HG03097 (cell line): Measurements from ENCODE around the gene GPR149.
"Not testable (repeated sequence)": the region's sequence is repeated elsewhere in the genome, so short reads cannot be mapped to it uniquely, and the experiment has no call there.

Experiments used
- ATAC-seq: cut with Tn5 transposase; IDR thresholded peaks from one replicate; pipeline ENCODE4 v1.9.1; 2021; ENCODE audit not compliant: unreplicated experiment, low FRiP score

GPR149 gene, protein sequence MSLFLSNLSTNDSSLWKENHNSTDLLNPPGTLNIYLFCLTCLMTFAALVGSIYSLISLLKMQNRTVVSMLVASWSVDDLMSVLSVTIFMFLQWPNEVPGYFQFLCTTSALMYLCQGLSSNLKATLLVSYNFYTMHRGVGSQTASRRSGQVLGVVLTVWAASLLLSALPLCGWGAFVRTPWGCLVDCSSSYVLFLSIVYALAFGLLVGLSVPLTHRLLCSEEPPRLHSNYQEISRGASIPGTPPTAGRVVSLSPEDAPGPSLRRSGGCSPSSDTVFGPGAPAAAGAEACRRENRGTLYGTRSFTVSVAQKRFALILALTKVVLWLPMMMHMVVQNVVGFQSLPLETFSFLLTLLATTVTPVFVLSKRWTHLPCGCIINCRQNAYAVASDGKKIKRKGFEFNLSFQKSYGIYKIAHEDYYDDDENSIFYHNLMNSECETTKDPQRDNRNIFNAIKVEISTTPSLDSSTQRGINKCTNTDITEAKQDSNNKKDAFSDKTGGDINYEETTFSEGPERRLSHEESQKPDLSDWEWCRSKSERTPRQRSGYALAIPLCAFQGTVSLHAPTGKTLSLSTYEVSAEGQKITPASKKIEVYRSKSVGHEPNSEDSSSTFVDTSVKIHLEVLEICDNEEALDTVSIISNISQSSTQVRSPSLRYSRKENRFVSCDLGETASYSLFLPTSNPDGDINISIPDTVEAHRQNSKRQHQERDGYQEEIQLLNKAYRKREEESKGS

DNA sequence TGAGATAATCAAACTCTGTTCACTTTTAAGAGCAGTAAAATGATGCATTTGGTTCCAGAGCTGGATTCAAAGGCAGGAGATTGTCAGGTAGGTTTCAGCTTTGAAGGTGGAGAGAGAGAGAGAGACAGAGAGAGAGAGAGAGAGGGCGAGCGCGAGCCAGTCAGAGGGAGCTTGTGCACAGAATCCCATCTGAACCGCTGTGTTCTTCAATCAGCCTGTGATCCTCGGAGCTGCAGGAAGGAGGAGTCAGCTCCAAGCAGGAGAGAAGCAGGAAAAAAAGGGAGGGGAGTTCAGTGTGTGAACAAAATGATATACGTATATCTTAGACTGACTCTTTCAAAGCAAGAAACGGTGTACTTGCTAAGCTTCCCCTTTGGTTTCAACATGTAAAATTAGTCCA lies at the start of gene GPR149:
TSS of gene GPR149 (minus strand) at position 177 of the 400 bp plus-strand sequence. CDS start 575 bp downstream, outside the sequence.
- ATAC-seq = no peak

DNA sequence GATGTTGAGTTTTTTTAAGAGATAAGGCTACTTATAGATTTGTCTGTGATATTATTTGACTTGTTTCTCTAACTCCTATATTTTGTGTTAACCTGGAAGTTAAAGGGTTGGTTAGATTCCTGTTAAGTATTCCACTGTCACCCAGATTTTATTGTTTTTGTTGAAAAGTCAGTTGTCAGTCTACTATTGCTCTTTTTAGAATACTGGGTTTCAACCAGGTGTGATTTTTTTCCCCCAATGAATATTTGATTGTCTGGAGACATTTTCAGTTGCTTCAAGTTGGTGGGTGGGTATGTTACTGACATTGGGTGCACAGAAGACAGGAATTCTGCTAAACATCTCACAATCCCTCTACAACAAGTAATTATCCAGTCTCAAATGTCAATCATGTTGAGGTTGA lies 43.8 kb upstream of the GPR149 start:
- ATAC-seq = no peak

DNA sequence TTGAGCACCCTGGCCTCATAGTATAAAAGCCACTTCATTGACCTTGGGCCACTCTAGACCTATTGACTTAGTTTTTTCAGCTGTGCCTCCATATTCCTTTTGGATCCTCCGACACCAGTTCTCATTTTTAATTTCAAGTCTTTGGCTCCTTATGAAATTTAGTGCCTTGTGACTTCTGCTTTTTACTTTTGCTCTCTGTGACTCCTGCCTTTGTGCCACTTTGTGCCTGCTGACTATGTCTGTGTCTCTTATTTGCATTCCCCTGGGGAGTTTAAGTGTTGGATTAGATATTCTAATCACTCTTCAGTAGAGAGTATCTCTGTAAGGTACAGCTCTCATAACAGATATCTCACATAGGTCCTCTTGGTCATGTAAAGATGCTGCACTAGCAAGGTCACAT lies 39.6 kb upstream of the GPR149 start:
- no peak for ATAC-seq

DNA sequence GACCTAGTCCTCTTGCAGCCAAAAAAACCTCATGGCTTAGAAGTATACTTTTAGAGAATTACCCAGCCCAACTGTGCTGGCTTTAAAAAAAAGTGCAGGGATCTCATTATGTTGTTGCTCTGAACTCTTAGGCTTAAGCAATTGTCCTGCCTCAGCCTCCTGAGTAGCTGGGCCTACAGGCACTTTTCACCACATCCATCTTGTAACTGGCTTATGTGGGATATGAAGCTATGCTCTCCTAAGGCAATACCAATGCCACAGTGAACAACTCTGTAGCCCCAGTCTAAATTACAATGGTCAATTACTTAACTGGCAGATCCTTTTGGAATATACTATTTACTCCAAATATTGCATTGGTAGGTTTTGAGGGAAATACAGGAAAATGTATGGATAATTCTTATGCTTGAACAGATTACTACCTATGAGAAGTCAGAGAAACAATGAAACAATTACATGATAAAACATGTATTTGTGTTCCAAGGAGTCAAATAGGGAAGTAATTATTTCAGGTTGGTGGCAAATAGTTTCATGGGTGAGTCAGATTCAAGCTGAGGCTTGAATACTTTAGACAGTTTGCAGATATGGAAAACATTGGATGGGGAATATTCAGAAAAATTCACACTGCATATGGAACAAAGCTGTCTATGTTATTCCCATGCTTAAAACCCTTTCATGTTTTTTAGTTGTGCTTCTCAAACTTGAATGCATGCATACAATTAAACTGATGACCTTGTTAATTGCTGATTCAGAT lies 34.6 kb upstream of the GPR149 start:
- ATAC-seq = no peak

DNA sequence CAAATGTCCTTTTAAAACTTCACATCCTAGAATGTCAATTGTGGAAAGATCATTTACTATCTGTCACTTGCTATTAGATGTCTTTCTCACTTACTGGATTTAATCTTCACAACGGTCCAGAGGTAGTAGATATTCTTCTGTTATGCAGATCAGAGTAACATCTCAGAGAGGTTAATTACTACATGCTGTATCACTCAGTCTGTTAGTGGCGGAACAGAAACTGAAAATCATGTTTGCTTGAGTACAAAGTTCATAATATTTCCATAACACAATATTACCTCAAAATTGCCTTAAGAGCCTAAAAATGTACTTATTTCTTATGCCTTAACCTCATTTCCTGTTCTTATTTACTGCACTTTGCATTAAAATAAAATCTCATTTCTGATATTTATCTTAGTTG lies 28.6 kb upstream of the GPR149 start:
- ATAC-seq = no peak

- ATAC-seq = not testable (repeated sequence)
Measured at GRCh38 chr3:154439081-154439480, 9.1 kb upstream of the GPR149 start.

- ATAC-seq = no peak
Measured at GRCh38 chr3:154431043-154431442, 1.1 kb upstream of the GPR149 start.

DNA sequence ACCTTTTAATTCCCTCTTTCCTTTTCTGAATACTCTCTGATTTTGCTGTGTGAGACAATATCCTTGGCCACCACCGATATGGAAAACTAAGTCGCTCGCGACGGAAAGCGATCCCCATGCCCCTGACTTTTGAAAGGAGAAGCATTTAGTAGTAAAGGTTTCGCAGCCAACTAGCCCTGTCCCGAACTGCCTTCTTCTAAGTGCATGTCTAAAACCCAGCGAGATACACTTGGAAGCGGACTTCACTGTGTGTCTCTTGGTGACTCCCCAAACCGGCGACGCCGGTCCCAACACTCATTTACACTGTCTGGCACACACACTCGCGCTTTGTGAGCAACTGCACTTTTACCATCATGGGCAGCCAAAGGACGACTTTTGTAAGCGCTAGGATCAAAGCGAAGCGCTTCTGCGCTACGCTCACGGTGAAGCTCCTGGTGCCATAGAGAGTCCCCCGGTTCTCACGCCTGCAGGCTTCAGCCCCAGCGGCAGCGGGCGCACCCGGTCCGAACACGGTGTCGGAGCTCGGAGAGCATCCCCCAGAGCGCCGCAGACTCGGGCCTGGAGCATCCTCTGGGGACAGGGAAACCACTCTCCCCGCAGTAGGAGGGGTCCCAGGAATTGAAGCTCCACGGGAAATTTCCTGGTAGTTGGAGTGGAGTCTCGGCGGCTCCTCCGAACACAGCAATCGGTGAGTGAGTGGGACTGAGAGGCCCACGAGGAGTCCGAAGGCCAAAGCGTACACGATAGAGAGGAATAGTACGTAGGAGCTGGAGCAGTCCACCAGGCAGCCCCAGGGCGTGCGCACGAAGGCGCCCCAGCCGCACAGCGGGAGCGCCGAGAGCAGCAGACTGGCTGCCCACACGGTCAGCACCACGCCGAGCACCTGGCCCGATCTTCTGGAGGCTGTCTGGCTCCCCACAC lies 1.4 kb downstream of the GPR149 start:
- no peak for ATAC-seq

GRCh38 chr3:154427685-154428285 lies 2.2 kb downstream of the GPR149 start:
- ATAC-seq = no peak

GRCh38 chr3:154422694-154423093 lies 7.3 kb downstream of the GPR149 start:
- ATAC-seq = no peak

- no peak for ATAC-seq
Measured at GRCh38 chr3:154421083-154421482, 8.9 kb downstream of the GPR149 start.

DNA sequence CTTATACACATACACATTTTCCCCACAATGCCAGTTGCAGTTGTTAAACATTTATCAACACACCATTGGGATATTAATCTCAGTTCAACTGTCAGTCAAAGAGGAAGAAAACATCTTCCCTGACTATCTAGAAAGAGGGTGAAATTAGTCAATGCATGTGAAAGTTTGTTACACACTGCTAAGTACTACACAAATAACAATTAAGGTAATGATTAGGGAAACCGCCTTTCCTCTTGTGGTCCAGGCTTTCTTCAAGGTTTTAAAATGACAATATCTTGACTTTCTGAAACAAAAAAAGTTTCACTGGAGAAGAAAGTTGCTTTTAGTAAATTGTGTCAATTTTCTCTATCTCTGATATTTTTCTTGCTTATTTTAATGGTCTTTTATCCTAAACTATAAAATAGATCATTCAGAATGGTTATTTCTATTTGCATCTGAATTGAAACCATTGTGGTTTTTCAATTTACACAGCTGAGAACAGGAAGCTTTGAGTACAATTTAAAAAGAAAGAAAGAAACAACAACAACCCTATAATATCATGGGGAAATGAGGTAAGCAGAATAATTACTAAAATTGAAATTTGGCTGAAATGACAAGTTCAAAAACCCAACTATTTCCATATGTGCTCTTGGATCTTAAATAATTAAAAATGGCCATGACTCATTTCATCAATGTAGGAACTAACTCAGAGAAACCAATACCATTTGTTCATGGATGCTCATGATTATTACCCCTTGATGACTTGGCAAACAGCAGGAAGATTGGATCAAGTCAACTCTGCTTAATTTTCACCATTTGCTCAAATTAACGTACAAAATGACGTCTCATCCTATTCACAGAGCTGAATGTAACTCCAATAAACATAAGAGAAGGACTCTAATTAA lies 31.7 kb downstream of the GPR149 start:
- peak; percentile 98 for ATAC-seq

DNA sequence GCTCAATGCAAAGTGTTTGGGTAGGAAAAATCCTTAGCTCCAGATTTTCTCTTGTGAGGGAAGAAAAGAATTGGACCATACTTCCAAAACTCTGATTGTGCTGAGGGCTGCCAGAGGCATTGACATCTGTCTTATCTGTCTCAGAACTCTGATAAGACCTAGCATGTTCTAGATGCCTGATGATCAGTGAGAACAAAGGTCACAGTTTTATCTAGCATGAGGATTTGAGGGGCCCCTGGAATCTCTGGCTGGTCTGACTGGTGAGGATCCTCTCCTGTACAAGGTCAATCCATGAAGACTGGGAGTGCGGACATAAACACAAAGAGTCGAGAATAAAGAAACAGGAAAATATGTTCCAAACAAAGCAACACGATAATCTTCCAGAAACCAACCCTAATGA lies 40.1 kb downstream of the GPR149 start:
- no peak for ATAC-seq

- ATAC-seq = no peak
Measured at GRCh38 chr3:154384479-154384878, 45.5 kb downstream of the GPR149 start.

DNA sequence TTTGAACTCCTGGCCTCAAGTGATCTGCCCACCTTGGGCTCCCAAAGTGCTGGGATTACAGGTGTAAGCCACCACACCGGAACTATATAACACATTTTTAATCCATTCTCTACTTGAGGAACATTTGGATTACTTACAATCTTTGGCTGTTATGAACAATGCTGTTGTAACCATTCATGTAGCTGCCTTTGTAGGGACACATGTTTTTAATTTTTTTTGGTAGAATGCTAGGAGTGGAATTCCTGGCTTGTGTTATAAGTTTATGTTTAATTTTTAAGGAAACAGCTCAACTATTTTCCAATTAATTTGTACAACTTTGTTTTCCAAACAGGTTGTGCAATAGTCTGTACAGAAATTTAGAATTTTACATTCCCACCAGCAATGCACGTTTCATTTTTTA lies 51.7 kb downstream of the GPR149 start:
- no peak for ATAC-seq

GRCh38 chr3:154367221-154367620 lies 62.8 kb downstream of the GPR149 start:
- no peak for ATAC-seq

- no peak for ATAC-seq
Measured at GRCh38 chr3:154364849-154365248, 65.1 kb downstream of the GPR149 start.

DNA sequence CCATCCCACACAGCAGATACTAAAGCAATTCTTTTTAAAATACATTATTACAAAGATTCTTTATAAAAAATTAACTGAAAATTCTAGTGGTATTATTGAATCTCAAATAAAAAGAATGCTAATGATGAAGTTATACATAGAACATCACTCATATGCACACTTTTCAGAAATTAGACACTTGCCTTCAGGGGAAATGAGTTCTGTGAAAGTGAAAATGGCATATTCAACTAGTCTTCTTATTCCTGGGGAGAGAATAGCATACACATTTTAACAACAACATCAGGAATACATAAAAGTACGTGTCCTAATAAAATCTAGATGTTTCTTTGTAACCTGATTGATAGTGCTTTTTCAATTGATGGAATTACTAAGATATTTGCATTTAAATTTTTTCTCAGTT lies 68.9 kb downstream of the GPR149 start:
- ATAC-seq = no peak

DNA sequence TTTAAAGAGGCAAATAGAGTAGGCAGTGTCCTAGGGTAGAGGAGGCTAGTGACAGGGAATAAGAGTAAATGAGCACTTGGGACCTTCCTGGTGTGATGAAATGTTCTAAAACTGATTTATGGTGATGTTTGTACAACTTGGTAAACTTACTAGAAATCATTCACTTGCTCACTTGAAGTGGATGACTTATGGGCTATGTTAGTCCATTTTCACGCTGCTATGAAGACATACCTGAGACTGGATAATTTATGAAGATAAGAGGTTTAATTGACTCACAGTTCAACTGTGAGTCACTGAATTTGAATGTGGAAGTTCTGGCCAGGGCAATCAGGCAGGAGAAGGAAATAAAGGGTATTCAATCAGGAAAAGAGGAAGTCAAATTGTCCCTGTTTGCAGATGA lies 74.0 kb downstream of the GPR149 start:
- ATAC-seq = no peak
